ENCODE data around the gene MYL12A.
"Not testable (repeated sequence)": the region's sequence is repeated elsewhere in the genome, so short reads cannot be mapped to it uniquely, and the experiment has no call there.

The MYL12A gene

GRCh38 chr18:3269241-3269913, 21.8 kb downstream of the MYL12A start:
- no peak for TF ChIP-seq CTCF (IDR thresholded peaks at IDR 0.05; ENCODE audit: low read depth, low read length)
- H3K4me3 ChIP-seq (ENCODE audit: low read depth, low read length), result no peak overlapping the region
- DNase-seq (ENCODE audit: low read depth, low spot score), result no peak
- in situ Hi-C loops (cut with HindIII; ENCODE audit: low sequenced_read_pairs), result no loop called here

GRCh38 chr18:3269914-3270299, 22.3 kb downstream of the MYL12A start:
- no peak for DNase-seq (ENCODE audit: low read depth, low spot score)
- H3K4me3 ChIP-seq (ENCODE audit: low read depth, low read length), result no peak overlapping the region
- TF ChIP-seq CTCF (IDR thresholded peaks at IDR 0.05; ENCODE audit: low read depth, low read length), result no peak
- in situ Hi-C loops (cut with HindIII; ENCODE audit: low sequenced_read_pairs), result no loop called here

- in situ Hi-C loops (cut with HindIII; ENCODE audit: low sequenced_read_pairs), result no loop called here
- no peak for DNase-seq (ENCODE audit: low read depth, low spot score)
- no peak overlapping the region for H3K4me3 ChIP-seq (ENCODE audit: low read depth, low read length)
- no peak for TF ChIP-seq CTCF (IDR thresholded peaks at IDR 0.05; ENCODE audit: low read depth, low read length)
Measured at GRCh38 chr18:3273042-3273441, 25.4 kb downstream of the MYL12A start.

GRCh38 chr18:3277643-3278213, 30.1 kb downstream of the MYL12A start:
- in situ Hi-C loops (cut with HindIII; ENCODE audit: low sequenced_read_pairs), result loop anchor here (25.0 kb wide), 2 partner anchors 185 to 335 kb away; partner anchors contain the start of gene TGIF1
- H3K4me3 ChIP-seq (ENCODE audit: low read depth, low read length); DNase-seq (ENCODE audit: low read depth, low spot score): not testable (repeated sequence)

- no peak for DNase-seq (ENCODE audit: low read depth, low spot score)
- no peak overlapping the region for H3K4me3 ChIP-seq (ENCODE audit: low read depth, low read length)
- no peak for TF ChIP-seq CTCF (IDR thresholded peaks at IDR 0.05; ENCODE audit: low read depth, low read length)
- in situ Hi-C loops (cut with HindIII; ENCODE audit: low sequenced_read_pairs), result loop anchor here (25.0 kb wide), 2 partner anchors 183 to 333 kb away; partner anchors contain the start of gene TGIF1
Measured at GRCh38 chr18:3279201-3280185, 31.9 kb downstream of the MYL12A start.

GRCh38 chr18:3281456-3282400, 34.1 kb downstream of the MYL12A start:
- no peak overlapping the region for H3K4me3 ChIP-seq (ENCODE audit: low read depth, low read length)
- peak; percentile 89 for DNase-seq (ENCODE audit: low read depth, low spot score)
- peak; percentile 29 for TF ChIP-seq CTCF (IDR thresholded peaks at IDR 0.05; ENCODE audit: low read depth, low read length)
- in situ Hi-C loops (cut with HindIII; ENCODE audit: low sequenced_read_pairs), result loop anchor here (25.0 kb wide), 2 partner anchors 181 to 331 kb away; partner anchors contain the start of gene TGIF1

All from astrocyte of the spinal cord (primary cell).